A673 (cell line): ENCODE data around the gene LHFPL5. TPM values are rescaled to one million over a fixed set of nuclear protein-coding genes. Genes with fewer than 3 reads are reported as not detected.

Experiments used
- BruUV-seq: library from RNA; stranded (reverse); fragments of 400-500 nt; replicated peaks from 2 replicates; lab custom pipeline; 2021; lab: Mats Ljungman, UMichigan
- CTCF ChIA-PET: fragments of 300-600 bp; sonication (Branson Sonifier 250); formaldehyde crosslinking; loops from one replicate; lab custom pipeline; 2022; ENCODE audit warnings: antibody characterized with exemption; lab: Charles Lee
- POLR2A ChIA-PET: fragments of 300-600 bp; sonication (Branson Sonifier 250); formaldehyde crosslinking; loops from one replicate; lab custom pipeline; 2022; ENCODE audit warnings: antibody characterized with exemption; ENCODE audit not compliant: low non-redundant PET; lab: Charles Lee
- DNase-seq: peaks from one replicate; pipeline ENCODE4 v3.0.0-alpha.2; 2015; ENCODE audit warnings: low spot score
- H3K27ac ChIP-seq: fragments of 200-600 bp; sonication (generic); 2 replicates; pipeline ENCODE4 v1.5.1; 2016; ENCODE audit warnings: mixed run types, low read depth, mild to moderate bottlenecking, mixed read lengths, antibody characterized with exemption, low read length; ENCODE audit not compliant: poor library complexity, severe bottlenecking
- H3K27me3 ChIP-seq: fragments of 200-600 bp; sonication (generic); replicated peaks from 2 replicates; pipeline ENCODE4 v1.6.1; 2017; ENCODE audit warnings: mixed run types, low read depth, mild to moderate bottlenecking, mixed read lengths, antibody characterized with exemption, low read length; ENCODE audit not compliant: insufficient read depth, poor library complexity
- H3K36me3 ChIP-seq: fragments of 200-600 bp; sonication (generic); 2 replicates; pipeline ENCODE4 v1.6.1; 2016; ENCODE audit warnings: mixed run types, mild to moderate bottlenecking, mixed read lengths, antibody characterized with exemption, low read length; ENCODE audit not compliant: insufficient read depth, poor library complexity, severe bottlenecking
- H3K4me1 ChIP-seq: fragments of 200-600 bp; sonication (generic); 2 replicates; pipeline ENCODE4 v1.6.1; 2017; ENCODE audit warnings: mixed run types, mild to moderate bottlenecking, mixed read lengths, antibody characterized with exemption, low read length; ENCODE audit not compliant: insufficient read depth, poor library complexity, severe bottlenecking
- H3K4me3 ChIP-seq: fragments of 200-600 bp; sonication (generic); 2 replicates; pipeline ENCODE4 v1.5.1; 2016; ENCODE audit warnings: low read depth, mixed run types, mild to moderate bottlenecking, mixed read lengths, low read length; ENCODE audit not compliant: poor library complexity, severe bottlenecking
- H3K9me3 ChIP-seq: fragments of 200-600 bp; sonication (generic); 2 replicates; pipeline ENCODE4 v1.6.1; 2016; ENCODE audit warnings: mixed run types, low read depth, mild to moderate bottlenecking, mixed read lengths, antibody characterized with exemption, low read length; ENCODE audit not compliant: poor library complexity, severe bottlenecking
- CTCF ChIP-seq: fragments of 300-800, 200-600 bp; sonication (generic); conservative IDR thresholded peaks from 2 replicates; pipeline ENCODE4 v1.5.1; 2017; ENCODE audit warnings: low read depth, mild to moderate bottlenecking, antibody characterized with exemption, low read length, moderate library complexity, mixed read lengths
- EZH2 ChIP-seq: fragments of 200-600 bp; sonication (generic); IDR thresholded peaks from 2 replicates; pipeline ENCODE4 v1.6.1; 2017; ENCODE audit warnings: borderline replicate concordance, low read depth, mild to moderate bottlenecking, mixed read lengths, antibody characterized with exemption, low read length; ENCODE audit not compliant: poor library complexity, severe bottlenecking
- intact Hi-C: fragments of 100-400 bp; cut with micrococcal nuclease; formaldehyde crosslinking; loops from one replicate; pipeline ENCODE4 v1.10.0; 2022; ENCODE audit not compliant: unreplicated experiment
- total RNA-seq: library from RNA; stranded (reverse); gene quantifications from 2 replicates; pipeline ENCODE4 v1.2.3, GENCODE V29; 2021

LHFPL5 gene
- total RNA-seq, 1 experiment from 2014 or later, result not detected

- TF ChIP-seq CTCF, result no peak
- TF ChIP-seq EZH2, result no peak
- Histone ChIP-seq H3K27ac (no peak overlapping the region), H3K36me3 (peaks cover 34% of the 10 kb centered on the region), H3K4me1 (no peaks in the 10 kb centered on the region), H3K9me3 (peaks cover 8% of the 10 kb centered on the region), H3K4me3 (no peak overlapping the region), H3K27me3 (no peaks in the 10 kb centered on the region)
- no peak for DNase-seq
- intact Hi-C loops, result no loop called here
- CTCF ChIA-PET, result no interaction called here
- BruUV-seq, result no TSS peak
- POLR2A ChIA-PET, result no interaction called here
Measured at GRCh38 chr6:35850208-35850607, 45.1 kb downstream of the LHFPL5 start.

- H3K36me3 ChIP-seq, result peaks cover 53% of the 10 kb centered on the region
- intact Hi-C loops, result no loop called here
- no peak for TF ChIP-seq EZH2
- TF ChIP-seq CTCF, result no peak
- peaks cover under 1% of the 10 kb centered on the region for H3K4me1 ChIP-seq
- peaks cover 8% of the 10 kb centered on the region for H3K9me3 ChIP-seq
- H3K27me3 ChIP-seq, result no peaks in the 10 kb centered on the region
- DNase-seq, result no peak
- no peak overlapping the region for H3K27ac ChIP-seq
- POLR2A ChIA-PET, result no interaction called here
- H3K4me3 ChIP-seq, result no peak overlapping the region
- CTCF ChIA-PET, result no interaction called here
- no TSS peak for BruUV-seq
Measured at GRCh38 chr6:35852994-35853393, 47.8 kb downstream of the LHFPL5 start.

GRCh38 chr6:35856250-35856649 lies 51.1 kb downstream of the LHFPL5 start:
- H3K4me1 ChIP-seq, result peaks cover 8% of the 10 kb centered on the region
- ChIA-PET POLR2A (no interaction called here), CTCF (no interaction called here)
- no peaks in the 10 kb centered on the region for H3K27me3 ChIP-seq
- no peak for DNase-seq
- no peaks in the 10 kb centered on the region for H3K9me3 ChIP-seq
- no TSS peak for BruUV-seq
- intact Hi-C loops, result no loop called here
- TF ChIP-seq EZH2 (no peak), CTCF (no peak)
- H3K4me3 ChIP-seq, result no peak overlapping the region
- H3K27ac ChIP-seq, result no peak overlapping the region
- H3K36me3 ChIP-seq, result peaks cover 47% of the 10 kb centered on the region
